K562 (cell line): ENCODE measurements around the gene MLKL.

Source experiments
- CCNT2 ChIP-seq: IDR thresholded peaks from 2 replicates; pipeline ENCODE4 v1.6.1; 2011; ENCODE audit warnings: borderline replicate concordance, low read depth, mild to moderate bottlenecking, moderate library complexity, mixed read lengths, low read length; ENCODE audit not compliant: insufficient read length; ENCODE audit errors: extremely low read depth
- ELF4 ChIP-seq: fragments of 450-650 bp; formaldehyde crosslinking; IDR thresholded peaks from 2 replicates; pipeline ENCODE4 v1.4.0; 2022; ENCODE audit warnings: missing genetic modification characterization
- FOS ChIP-seq: IDR thresholded peaks from 3 replicates; pipeline ENCODE4 v1.6.1; 2011; ENCODE audit not compliant: insufficient read length; ENCODE audit errors: extremely low read depth
- FOXM1 ChIP-seq, 2 experiments: fragments of 450-650 bp in 1 of 2; sonication (generic) in 1 of 2; formaldehyde crosslinking in 1 of 2; IDR thresholded peaks; 2 replicates each; pipeline versions ENCODE4 v1.6.1 to v1.9.0; 2017 to 2022; ENCODE audit warnings: low read depth in 2 of 2, mild to moderate bottlenecking in 2 of 2, missing genetic modification reagents in 1 of 2, moderate library complexity in 1 of 2
- MYC ChIP-seq, 2 experiments: fragments of 250-450 bp in 1 of 2; sonication (Bioruptor Pico) in 1 of 2; IDR thresholded peaks; 2 replicates each; pipeline versions ENCODE4 v1.5.1 to v1.6.1; 2012 to 2021; ENCODE audit warnings: low read depth in 2 of 2, borderline replicate concordance in 1 of 2, improper control_type of control experiment in 1 of 2, low read length in 1 of 2, mild to moderate bottlenecking in 1 of 2, moderate library complexity in 1 of 2
- NFATC3 ChIP-seq: fragments of 450-650 bp; IDR thresholded peaks from 2 replicates; pipeline ENCODE4 v1.6.1; 2017; ENCODE audit warnings: mild to moderate bottlenecking
- NFYB ChIP-seq: IDR thresholded peaks from 2 replicates; pipeline ENCODE4 v1.6.1; 2011; ENCODE audit warnings: mild to moderate bottlenecking, moderate library complexity; ENCODE audit not compliant: insufficient read length; ENCODE audit errors: extremely low read depth
- PHF20 ChIP-seq: fragments of 450-650 bp; IDR thresholded peaks from 2 replicates; pipeline ENCODE4 v1.6.1; 2018; ENCODE audit not compliant: partially characterized antibody
- POLR2A ChIP-seq: fragments of 450-650 bp; conservative IDR thresholded peaks from 2 replicates; pipeline ENCODE4 v1.6.1; 2016
- SMARCA4 ChIP-seq: fragments of 450-650 bp; IDR thresholded peaks from 2 replicates; pipeline ENCODE4 v1.6.1; 2016
- TAF1 ChIP-seq: IDR thresholded peaks from 2 replicates; pipeline ENCODE4 v1.6.1; 2011; ENCODE audit warnings: mild to moderate bottlenecking, low read length, moderate library complexity; ENCODE audit not compliant: insufficient read depth, control insufficient read depth, severe bottlenecking; ENCODE audit errors: extremely low read depth
- TF ChIP-seq, protein P1 (sequence below): fragments of 450-650 bp; formaldehyde crosslinking; IDR thresholded peaks from 2 replicates; pipeline ENCODE4 v1.4.0; 2020; ENCODE audit warnings: mild to moderate bottlenecking, moderate library complexity
- TF ChIP-seq, protein P2 (sequence below): fragments of 450-650 bp; conservative IDR thresholded peaks from 2 replicates; pipeline ENCODE4 v1.6.1; 2016; ENCODE audit warnings: missing genetic modification characterization, low read depth, mild to moderate bottlenecking, control low read depth, missing compliant biosample characterization

DNA sequence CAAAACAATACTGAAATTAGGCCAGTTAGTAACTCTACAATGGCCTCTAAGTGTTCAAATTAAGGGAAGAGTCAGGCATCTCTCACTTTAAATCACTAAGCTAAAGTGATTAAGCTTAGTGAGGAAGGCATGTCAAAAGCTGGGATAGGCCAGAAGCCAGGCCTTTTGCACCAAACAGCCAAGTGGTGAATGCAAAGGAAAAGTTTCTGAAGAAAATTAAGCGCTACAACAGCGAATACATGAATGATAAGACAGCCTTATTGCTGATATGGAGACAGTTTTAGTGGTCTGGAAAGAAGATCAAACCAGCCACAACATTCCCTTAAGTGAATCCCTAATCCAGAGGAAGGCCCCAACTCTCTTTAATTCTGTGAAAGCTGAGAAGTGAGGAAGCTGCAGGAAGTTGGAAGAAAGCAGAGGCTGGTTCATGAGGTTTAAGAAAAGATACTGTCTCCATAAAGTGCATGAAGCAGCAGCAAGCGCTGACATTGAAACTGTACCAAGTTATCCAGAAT lies 46.1 kb downstream of the MLKL start:
- TF ChIP-seq MYC (IDR thresholded peaks at IDR 0.05; ENCODE audit: low read depth, low read length) (no peak), MYC (CRISPR knock-in tag; IDR thresholded peaks at IDR 0.05; ENCODE audit: borderline replicate concordance, low read depth) (no peak), ELF4 (CRISPR knock-in tag) (no peak), FOXM1 (IDR thresholded peaks at IDR 0.05; ENCODE audit: low read depth) (no peak), FOXM1 (CRISPR knock-in tag; IDR thresholded peaks at IDR 0.05; ENCODE audit: low read depth) (no peak), NFATC3 (no peak), TAF1 (no peak), PHF20 (no peak), CCNT2 (no peak), POLR2A (no peak), NFYB (no peak), FOS (no peak), SMARCA4 (no peak)
- TF ChIP-seq, protein P1, sequence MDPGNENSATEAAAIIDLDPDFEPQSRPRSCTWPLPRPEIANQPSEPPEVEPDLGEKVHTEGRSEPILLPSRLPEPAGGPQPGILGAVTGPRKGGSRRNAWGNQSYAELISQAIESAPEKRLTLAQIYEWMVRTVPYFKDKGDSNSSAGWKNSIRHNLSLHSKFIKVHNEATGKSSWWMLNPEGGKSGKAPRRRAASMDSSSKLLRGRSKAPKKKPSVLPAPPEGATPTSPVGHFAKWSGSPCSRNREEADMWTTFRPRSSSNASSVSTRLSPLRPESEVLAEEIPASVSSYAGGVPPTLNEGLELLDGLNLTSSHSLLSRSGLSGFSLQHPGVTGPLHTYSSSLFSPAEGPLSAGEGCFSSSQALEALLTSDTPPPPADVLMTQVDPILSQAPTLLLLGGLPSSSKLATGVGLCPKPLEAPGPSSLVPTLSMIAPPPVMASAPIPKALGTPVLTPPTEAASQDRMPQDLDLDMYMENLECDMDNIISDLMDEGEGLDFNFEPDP: no peak
- TF ChIP-seq, protein P2, sequence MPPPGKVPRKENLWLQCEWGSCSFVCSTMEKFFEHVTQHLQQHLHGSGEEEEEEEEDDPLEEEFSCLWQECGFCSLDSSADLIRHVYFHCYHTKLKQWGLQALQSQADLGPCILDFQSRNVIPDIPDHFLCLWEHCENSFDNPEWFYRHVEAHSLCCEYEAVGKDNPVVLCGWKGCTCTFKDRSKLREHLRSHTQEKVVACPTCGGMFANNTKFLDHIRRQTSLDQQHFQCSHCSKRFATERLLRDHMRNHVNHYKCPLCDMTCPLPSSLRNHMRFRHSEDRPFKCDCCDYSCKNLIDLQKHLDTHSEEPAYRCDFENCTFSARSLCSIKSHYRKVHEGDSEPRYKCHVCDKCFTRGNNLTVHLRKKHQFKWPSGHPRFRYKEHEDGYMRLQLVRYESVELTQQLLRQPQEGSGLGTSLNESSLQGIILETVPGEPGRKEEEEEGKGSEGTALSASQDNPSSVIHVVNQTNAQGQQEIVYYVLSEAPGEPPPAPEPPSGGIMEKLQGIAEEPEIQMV (tag): no peak
